NCI-H1436 (cell line): ENCODE measurements around the gene TECPR1.

ENCODE experiments used
- DNase-seq: peaks from one replicate; lab custom pipeline; 2025; lab: John Stamatoyannopoulos, UW

TECPR1 gene, protein sequence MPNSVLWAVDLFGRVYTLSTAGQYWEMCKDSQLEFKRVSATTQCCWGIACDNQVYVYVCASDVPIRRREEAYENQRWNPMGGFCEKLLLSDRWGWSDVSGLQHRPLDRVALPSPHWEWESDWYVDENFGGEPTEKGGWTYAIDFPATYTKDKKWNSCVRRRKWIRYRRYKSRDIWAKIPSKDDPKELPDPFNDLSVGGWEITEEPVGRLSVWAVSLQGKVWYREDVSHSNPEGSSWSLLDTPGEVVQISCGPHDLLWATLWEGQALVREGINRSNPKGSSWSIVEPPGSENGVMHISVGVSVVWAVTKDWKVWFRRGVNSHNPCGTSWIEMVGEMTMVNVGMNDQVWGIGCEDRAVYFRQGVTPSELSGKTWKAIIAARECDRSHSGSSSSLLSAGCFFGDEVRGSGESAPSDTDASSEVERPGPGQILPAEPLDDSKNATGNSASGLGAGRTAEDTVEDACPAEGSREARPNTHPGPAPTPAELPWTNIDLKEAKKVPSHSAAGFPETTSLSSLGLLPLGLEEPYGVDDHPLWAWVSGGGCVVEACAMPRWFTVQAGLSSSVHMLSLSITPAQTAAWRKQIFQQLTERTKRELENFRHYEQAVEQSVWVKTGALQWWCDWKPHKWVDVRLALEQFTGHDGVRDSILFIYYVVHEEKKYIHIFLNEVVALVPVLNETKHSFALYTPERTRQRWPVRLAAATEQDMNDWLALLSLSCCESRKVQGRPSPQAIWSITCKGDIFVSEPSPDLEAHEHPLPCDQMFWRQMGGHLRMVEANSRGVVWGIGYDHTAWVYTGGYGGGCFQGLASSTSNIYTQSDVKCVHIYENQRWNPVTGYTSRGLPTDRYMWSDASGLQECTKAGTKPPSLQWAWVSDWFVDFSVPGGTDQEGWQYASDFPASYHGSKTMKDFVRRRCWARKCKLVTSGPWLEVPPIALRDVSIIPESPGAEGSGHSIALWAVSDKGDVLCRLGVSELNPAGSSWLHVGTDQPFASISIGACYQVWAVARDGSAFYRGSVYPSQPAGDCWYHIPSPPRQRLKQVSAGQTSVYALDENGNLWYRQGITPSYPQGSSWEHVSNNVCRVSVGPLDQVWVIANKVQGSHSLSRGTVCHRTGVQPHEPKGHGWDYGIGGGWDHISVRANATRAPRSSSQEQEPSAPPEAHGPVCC

GRCh38 chr7:98251601-98252424 lies at the start of gene TECPR1:
TSS of gene TECPR1 (minus strand) at chr7:98252232. CDS start at chr7:98246146, 6,086 bp downstream.
- DNase-seq: peak; percentile 82

DNA sequence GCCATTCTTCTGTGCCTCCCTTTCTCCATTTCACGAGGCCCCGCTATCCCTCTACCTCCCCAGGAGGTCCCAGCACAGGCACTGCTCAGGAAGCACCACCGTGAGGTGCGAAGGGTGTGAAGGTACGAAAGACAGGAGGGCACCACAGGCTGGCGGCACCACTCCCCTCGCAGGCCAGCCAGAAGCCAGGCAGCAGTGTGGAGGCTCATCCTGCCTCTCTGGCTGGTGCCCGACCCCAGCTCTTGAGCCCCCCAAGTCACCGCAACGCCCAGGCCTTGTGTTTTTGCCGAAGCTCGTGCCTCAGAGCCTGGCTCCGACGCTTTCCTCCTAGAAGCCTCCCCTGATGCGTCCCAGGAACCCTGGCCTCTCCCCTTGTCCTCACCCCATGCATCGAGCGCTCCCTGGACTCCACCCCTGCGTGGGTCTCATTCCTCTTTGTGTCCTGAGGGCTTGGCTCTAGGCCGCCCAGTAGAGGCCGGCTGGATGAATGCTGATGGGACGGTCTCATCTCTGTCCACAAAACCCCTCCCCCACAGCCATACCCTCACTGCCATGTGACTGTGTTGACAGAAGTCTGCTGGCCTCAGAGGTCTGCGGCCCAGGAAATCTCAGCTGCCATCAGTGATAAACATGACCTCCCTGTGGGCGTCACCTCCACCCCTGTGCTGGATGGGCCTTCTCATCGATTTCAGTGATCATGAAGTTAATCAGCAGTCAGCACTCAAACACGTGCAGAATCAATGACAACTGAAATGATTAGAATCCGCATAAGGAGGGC lies 48.8 kb upstream of the TECPR1 start:
- DNase-seq: no peak

- no peak for DNase-seq
Measured at GRCh38 chr7:98297626-98298286, 45.7 kb upstream of the TECPR1 start.

GRCh38 chr7:98296833-98297232 lies 44.8 kb upstream of the TECPR1 start:
- DNase-seq: no peak

GRCh38 chr7:98295467-98296192 lies 43.6 kb upstream of the TECPR1 start:
- no peak for DNase-seq

- DNase-seq: peak; percentile 37
Measured at GRCh38 chr7:98294798-98295382, 42.9 kb upstream of the TECPR1 start.

DNA sequence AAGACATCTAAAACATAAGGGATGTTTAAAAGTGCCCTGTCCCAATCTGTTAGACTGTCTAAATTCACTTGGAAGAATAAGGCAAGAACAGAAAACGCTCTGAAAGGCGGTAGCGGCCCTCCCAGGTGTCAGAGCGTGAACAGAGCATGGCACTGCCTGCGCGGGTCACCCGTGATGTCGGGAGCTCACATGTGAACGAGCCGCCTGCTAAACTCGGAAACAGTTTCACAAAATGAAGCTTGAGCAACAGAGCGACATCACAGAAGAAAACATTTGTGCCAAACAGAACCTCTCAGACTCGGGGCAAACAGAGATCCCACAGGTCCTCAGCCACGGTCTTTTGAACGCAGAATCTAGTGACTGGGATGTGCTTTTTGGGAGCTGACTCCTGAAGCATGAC lies 42.3 kb upstream of the TECPR1 start:
- no peak for DNase-seq

GRCh38 chr7:98293746-98294145 lies 41.7 kb upstream of the TECPR1 start:
- no peak for DNase-seq

GRCh38 chr7:98293265-98293664 lies 41.2 kb upstream of the TECPR1 start:
- no peak for DNase-seq

DNA sequence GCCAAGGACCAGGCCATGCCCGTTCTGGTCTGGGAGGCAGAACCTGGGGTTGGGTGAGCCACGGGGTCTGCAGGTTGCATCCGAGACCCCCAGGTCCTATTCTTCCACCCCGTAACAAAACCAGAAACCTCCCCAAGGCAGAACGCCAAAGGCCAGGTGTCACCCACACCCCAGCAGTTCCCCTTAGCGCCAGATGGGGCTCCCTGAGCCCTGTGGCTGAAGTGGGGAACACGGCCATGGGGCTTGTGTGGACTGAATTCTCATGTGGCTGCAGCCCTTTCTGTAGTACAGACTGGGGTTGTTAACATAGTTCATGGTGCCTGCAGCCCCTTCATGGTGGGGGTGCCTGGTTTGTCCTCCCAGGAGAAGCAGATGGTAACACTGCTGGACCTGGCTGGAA lies 39.7 kb upstream of the TECPR1 start:
- DNase-seq: no peak

- DNase-seq: no peak
Measured at GRCh38 chr7:98289333-98289875, 37.4 kb upstream of the TECPR1 start.

- DNase-seq: no peak
Measured at GRCh38 chr7:98288064-98288823, 36.2 kb upstream of the TECPR1 start.

GRCh38 chr7:98287486-98287959 lies 35.5 kb upstream of the TECPR1 start:
- peak; percentile 55 for DNase-seq

- DNase-seq: no peak
Measured at GRCh38 chr7:98286701-98287485, 34.9 kb upstream of the TECPR1 start.

DNA sequence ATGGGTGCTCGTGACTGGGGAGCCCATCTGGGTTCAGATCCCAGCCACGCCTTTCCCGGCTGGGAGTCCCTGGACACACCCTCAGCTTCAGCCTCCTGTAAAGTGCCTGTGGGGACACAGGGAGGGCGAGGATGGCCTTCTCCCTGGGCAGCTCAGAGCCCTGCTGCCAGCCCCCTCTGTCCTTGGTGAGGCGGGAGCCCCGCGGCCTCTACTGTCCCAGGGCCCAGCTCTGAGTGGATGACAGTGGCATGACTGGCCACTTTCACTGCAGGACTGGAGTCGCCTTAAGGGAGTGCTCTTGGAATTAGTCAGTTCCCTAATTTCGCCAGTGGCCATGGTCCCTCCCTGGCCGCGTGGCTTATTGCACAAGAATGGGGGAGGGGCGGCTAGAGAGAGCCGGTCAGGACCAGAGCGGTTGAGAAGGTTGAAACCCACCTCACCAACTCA lies 34.1 kb upstream of the TECPR1 start:
- DNase-seq: no peak

GRCh38 chr7:98285157-98286092 lies 33.4 kb upstream of the TECPR1 start:
- DNase-seq: no peak
